ENCODE data around the gene PRKCZ. TPM values are rescaled to one million over a fixed set of nuclear protein-coding genes. Genes with fewer than 3 reads are reported as not detected.

PRKCZ gene
- total and polyA plus RNA-seq, 2 experiments from 2014 or later: 26.2 to 36.9 TPM

DNA sequence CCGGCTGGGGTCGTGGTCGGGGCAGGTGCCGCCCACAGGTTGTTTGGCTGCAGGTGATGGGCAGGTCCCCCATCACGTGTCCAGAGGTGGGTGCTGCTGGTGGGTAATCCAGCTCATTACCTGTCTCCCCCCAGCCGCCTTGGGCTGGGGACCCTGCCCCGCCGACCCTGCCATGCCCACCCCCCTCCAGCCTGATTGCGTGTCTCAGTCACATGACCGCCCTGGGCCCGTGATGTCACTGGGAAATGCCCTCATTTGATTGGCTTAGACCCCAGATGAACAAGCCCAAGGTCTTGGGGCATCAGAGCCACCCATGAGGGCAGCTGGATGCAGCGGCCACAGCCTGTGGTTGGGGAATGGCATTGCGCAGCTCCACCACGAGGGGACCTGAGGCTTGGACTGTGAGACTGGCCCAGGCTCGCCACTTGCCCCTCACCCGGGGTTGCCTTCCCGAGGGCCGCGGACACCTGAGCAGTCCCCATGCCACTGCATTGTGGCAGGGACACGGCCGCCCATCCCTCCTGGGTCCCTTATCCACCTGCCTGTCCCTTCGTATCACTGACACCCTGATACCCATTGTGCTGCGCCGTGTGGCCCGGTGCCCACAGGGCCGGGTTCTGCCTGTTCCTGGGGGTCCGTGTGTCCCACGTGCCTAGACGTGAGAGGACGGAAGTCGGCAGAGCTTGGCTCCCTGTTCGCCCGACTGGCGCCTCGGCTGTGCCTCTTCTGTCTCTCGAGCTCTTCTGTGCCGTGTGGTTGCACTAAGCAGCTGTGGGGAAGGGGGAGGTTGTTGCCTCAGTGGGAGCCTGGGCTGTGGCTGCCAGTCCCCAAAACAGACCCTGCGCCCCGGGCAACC lies 76.3 kb downstream of the PRKCZ start:
- Mint-ChIP-seq H3K4me1 (peaks cover 17% of the 10 kb centered on the region), H3K27ac (no peak overlapping the region; the same call in 1 of the 2 replicates), H3K36me3 (ENCODE audit: low read depth) (peaks cover 7% of the 10 kb centered on the region; the same call in 2 of the 3 replicates), H3K4me3 (no peak overlapping the region), H3K9me3 (peaks cover 7% of the 10 kb centered on the region), H3K27me3 (ENCODE audit: insufficient read depth, low read depth, poor library complexity) (peaks cover 10% of the 10 kb centered on the region)
- DNase-seq (ENCODE audit: low spot score): no peak
- Histone ChIP-seq H3K4me2 (no peak overlapping the region), H4K20me1 (replicated peaks; ENCODE audit: insufficient read depth) (peaks cover 3% of the 10 kb centered on the region), H3F3A (replicated peaks; ENCODE audit: low read depth) (0 out of 2 replicates have a peak, but pooled peaks cover 4% of the 10 kb centered on the region), H3K9me2 (ENCODE audit: insufficient read depth) (no peaks in the 10 kb centered on the region), H3K27me3 (ENCODE audit: insufficient read depth) (no peaks in the 10 kb centered on the region), H3K4me3 (no peak overlapping the region), H2AFZ (no peak overlapping the region), H3K36me3 (ENCODE audit: insufficient read depth) (no peaks in the 10 kb centered on the region), H3K4me1 (ENCODE audit: insufficient read depth) (peaks cover 6% of the 10 kb centered on the region), H3K79me2 (replicated peaks; ENCODE audit: insufficient read depth) (peaks cover 13% of the 10 kb centered on the region; the same call in 1 of the 2 replicates), H3K27ac (ENCODE audit: low read depth) (no peak overlapping the region)
- ATAC-seq: peak; percentile 32
- no peak for TF ChIP-seq JUNB (IDR thresholded peaks at IDR 0.05; ENCODE audit: unreplicated experiment)
- no peak for TF ChIP-seq ZNF331 (CRISPR knock-in tag; IDR thresholded peaks at IDR 0.05; ENCODE audit: low read depth)
- no peak for TF ChIP-seq EZH2phosphoT487 (IDR thresholded peaks at IDR 0.05; ENCODE audit: unreplicated experiment)
- peak; percentile 34; the same call in 1 of the 2 replicates for TF ChIP-seq CREB1 (CRISPR knock-in tag; IDR thresholded peaks at IDR 0.05; ENCODE audit: low read depth)
- no peak for TF ChIP-seq REST (IDR thresholded peaks at IDR 0.05; ENCODE audit: unreplicated experiment)
- TF ChIP-seq, protein P1, sequence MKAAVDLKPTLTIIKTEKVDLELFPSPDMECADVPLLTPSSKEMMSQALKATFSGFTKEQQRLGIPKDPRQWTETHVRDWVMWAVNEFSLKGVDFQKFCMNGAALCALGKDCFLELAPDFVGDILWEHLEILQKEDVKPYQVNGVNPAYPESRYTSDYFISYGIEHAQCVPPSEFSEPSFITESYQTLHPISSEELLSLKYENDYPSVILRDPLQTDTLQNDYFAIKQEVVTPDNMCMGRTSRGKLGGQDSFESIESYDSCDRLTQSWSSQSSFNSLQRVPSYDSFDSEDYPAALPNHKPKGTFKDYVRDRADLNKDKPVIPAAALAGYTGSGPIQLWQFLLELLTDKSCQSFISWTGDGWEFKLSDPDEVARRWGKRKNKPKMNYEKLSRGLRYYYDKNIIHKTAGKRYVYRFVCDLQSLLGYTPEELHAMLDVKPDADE (IDR thresholded peaks at IDR 0.05): no peak

GRCh38 chr1:2127187-2128145 lies 77.3 kb downstream of the PRKCZ start:
- no peak overlapping the region for H3K4me3 ChIP-seq
- TF ChIP-seq, protein P2, sequence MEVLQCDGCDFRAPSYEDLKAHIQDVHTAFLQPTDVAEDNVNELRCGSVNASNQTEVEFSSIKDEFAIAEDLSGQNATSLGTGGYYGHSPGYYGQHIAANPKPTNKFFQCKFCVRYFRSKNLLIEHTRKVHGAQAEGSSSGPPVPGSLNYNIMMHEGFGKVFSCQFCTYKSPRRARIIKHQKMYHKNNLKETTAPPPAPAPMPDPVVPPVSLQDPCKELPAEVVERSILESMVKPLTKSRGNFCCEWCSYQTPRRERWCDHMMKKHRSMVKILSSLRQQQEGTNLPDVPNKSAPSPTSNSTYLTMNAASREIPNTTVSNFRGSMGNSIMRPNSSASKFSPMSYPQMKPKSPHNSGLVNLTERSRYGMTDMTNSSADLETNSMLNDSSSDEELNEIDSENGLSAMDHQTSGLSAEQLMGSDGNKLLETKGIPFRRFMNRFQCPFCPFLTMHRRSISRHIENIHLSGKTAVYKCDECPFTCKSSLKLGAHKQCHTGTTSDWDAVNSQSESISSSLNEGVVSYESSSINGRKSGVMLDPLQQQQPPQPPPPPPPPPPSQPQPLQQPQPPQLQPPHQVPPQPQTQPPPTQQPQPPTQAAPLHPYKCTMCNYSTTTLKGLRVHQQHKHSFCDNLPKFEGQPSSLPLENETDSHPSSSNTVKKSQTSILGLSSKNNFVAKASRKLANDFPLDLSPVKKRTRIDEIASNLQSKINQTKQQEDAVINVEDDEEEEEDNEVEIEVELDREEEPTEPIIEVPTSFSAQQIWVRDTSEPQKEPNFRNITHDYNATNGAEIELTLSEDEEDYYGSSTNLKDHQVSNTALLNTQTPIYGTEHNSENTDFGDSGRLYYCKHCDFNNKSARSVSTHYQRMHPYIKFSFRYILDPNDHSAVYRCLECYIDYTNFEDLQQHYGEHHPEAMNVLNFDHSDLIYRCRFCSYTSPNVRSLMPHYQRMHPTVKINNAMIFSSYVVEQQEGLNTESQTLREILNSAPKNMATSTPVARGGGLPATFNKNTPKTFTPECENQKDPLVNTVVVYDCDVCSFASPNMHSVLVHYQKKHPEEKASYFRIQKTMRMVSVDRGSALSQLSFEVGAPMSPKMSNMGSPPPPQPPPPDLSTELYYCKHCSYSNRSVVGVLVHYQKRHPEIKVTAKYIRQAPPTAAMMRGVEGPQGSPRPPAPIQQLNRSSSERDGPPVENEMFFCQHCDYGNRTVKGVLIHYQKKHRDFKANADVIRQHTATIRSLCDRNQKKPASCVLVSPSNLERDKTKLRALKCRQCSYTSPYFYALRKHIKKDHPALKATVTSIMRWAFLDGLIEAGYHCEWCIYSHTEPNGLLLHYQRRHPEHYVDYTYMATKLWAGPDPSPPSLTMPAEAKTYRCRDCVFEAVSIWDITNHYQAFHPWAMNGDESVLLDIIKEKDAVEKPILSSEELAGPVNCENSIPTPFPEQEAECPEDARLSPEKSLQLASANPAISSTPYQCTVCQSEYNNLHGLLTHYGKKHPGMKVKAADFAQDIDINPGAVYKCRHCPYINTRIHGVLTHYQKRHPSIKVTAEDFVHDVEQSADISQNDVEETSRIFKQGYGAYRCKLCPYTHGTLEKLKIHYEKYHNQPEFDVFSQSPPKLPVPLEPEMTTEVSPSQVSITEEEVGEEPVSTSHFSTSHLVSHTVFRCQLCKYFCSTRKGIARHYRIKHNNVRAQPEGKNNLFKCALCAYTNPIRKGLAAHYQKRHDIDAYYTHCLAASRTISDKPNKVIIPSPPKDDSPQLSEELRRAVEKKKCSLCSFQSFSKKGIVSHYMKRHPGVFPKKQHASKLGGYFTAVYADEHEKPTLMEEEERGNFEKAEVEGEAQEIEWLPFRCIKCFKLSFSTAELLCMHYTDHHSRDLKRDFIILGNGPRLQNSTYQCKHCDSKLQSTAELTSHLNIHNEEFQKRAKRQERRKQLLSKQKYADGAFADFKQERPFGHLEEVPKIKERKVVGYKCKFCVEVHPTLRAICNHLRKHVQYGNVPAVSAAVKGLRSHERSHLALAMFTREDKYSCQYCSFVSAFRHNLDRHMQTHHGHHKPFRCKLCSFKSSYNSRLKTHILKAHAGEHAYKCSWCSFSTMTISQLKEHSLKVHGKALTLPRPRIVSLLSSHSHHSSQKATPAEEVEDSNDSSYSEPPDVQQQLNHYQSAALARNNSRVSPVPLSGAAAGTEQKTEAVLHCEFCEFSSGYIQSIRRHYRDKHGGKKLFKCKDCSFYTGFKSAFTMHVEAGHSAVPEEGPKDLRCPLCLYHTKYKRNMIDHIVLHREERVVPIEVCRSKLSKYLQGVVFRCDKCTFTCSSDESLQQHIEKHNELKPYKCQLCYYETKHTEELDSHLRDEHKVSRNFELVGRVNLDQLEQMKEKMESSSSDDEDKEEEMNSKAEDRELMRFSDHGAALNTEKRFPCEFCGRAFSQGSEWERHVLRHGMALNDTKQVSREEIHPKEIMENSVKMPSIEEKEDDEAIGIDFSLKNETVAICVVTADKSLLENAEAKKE (CRISPR knock-in tag; IDR thresholded peaks at IDR 0.05): no peak

More at GRCh38 chr1:2127187-2128145, 77.3 kb downstream of the PRKCZ start:
- H3K4me3 Mint-ChIP-seq: no peak overlapping the region
- Histone ChIP-seq H4K20me1 (replicated peaks; ENCODE audit: insufficient read depth) (peaks cover 9% of the 10 kb centered on the region), H3K9me2 (ENCODE audit: insufficient read depth) (no peaks in the 10 kb centered on the region), H3K27me3 (ENCODE audit: insufficient read depth) (no peaks in the 10 kb centered on the region), H3K4me2 (no peak overlapping the region), H3F3A (replicated peaks; ENCODE audit: low read depth) (peaks cover 11% of the 10 kb centered on the region), H2AFZ (no peak overlapping the region), H3K27ac (ENCODE audit: low read depth) (no peak overlapping the region), H3K79me2 (replicated peaks; ENCODE audit: insufficient read depth) (peaks cover 13% of the 10 kb centered on the region; the same call in 1 of the 2 replicates), H3K36me3 (ENCODE audit: insufficient read depth) (no peaks in the 10 kb centered on the region), H3K4me1 (ENCODE audit: insufficient read depth) (peaks cover 14% of the 10 kb centered on the region)
- peaks cover 23% of the 10 kb centered on the region for H3K4me1 Mint-ChIP-seq
- peaks cover 3% of the 10 kb centered on the region; the same call in 1 of the 3 replicates for H3K36me3 Mint-ChIP-seq (ENCODE audit: low read depth)
- no peak for DNase-seq (ENCODE audit: low spot score)
- peaks cover 4% of the 10 kb centered on the region; the same call in 2 of the 3 replicates for H3K9me3 Mint-ChIP-seq
- ATAC-seq: no peak
- H3K27ac Mint-ChIP-seq: no peak overlapping the region; the same call in 1 of the 2 replicates
- peaks cover 10% of the 10 kb centered on the region for H3K27me3 Mint-ChIP-seq (ENCODE audit: insufficient read depth, low read depth, poor library complexity)
